Esophagus muscularis mucosa (tissue), 4 donors: ENCODE results near the gene GALE. TPM values are rescaled to one million over a fixed set of nuclear protein-coding genes. Genes with fewer than 3 reads are reported as not detected.
A peak's percentile ranks its signal among the peaks of the same experiment; 100 is the strongest.

Source experiments
- DNase-seq: peaks from one replicate; pipeline ENCODE4 v3.0.0-alpha.2; 2017; ENCODE audit errors: extremely low spot score
- H3K27ac ChIP-seq, 4 donors: fragments of 200-600 bp; sonication (generic); replicated peaks in 1 of 4; 1 replicate in 3 of 4; 2 replicates in 1 of 4; pipeline ENCODE4 v1.5.1; 2016 to 2019; ENCODE audit warnings: mild to moderate bottlenecking in 1 of 4
- H3K27me3 ChIP-seq, 4 donors: fragments of 200-600 bp; sonication (generic); one replicate each; pipeline versions ENCODE4 v1.5.1 to v1.6.0; 2016 to 2019
- H3K36me3 ChIP-seq, 4 donors: fragments of 200-600 bp; sonication (generic); one replicate each; pipeline ENCODE4 v1.5.1; 2016 to 2019
- H3K4me1 ChIP-seq, 4 donors: fragments of 200-600 bp; sonication (generic); one replicate each; pipeline ENCODE4 v1.5.1; 2016 to 2019
- H3K4me3 ChIP-seq, 4 donors: fragments of 200-600 bp; sonication (generic); 1 replicate in 2 of 4; 2 replicates in 2 of 4; pipeline ENCODE4 v1.5.1; 2016 to 2019; ENCODE audit warnings: mild to moderate bottlenecking in 4 of 4, moderate library complexity in 1 of 4
- H3K9me3 ChIP-seq, 4 donors: fragments of 200-600 bp; sonication (generic); 1 replicate in 3 of 4; 2 replicates in 1 of 4; pipeline ENCODE4 v1.5.1; 2016 to 2019
- CTCF ChIP-seq, 3 experiments: fragments of 200-600 bp in 2 of 3; fragments of 450-650 bp in 1 of 3; sonication (generic) in 2 of 3; IDR thresholded peaks; one replicate each; pipeline ENCODE4 v1.5.1; 2017 to 2019; ENCODE audit warnings: antibody characterized with exemption in 3 of 3, mild to moderate bottlenecking in 2 of 3, moderate library complexity in 1 of 3
- EP300 ChIP-seq: sonication (generic); formaldehyde crosslinking; IDR thresholded peaks from one replicate; pipeline ENCODE4 v1.6.1; 2017; ENCODE audit warnings: antibody characterized with exemption
- POLR2A ChIP-seq: fragments of 450-650 bp; IDR thresholded peaks from one replicate; pipeline ENCODE4 v1.6.1; 2017; ENCODE audit warnings: antibody characterized with exemption, moderate library complexity, mild to moderate bottlenecking, low read depth
- POLR2AphosphoS5 ChIP-seq, 2 donors: sonication (generic); formaldehyde crosslinking; IDR thresholded peaks; one replicate each; pipeline ENCODE4 v1.6.1; 2017; ENCODE audit warnings: antibody characterized with exemption in 2 of 2
- WGBS: methylation state at CpG from one replicate; pipeline ENCODE4 v1.1.5; 2018; 5-methylcytosine and 5-hydroxymethylcytosine counted together
- intact Hi-C: fragments of 100-400 bp; cut with DNase I; formaldehyde crosslinking; loops from one replicate; pipeline ENCODE4 v1.15.1; 2023
- total RNA-seq, 4 donors: library from RNA; depleted of rRNA; stranded (reverse); fragments of >200 nt; gene quantifications; one replicate each; pipeline versions ENCODE4 v1.1.0 to v1.2.1, GENCODE V29; 2016

GALE gene
- total RNA-seq, 4 donors from 2014 or later, result 7.1 to 13.6 (median 12.8) TPM

GRCh38 chr1:23799570-23800399, 769 bp downstream of the GALE start:
- H3K4me1 ChIP-seq, result peaks cover 21 to 37% (median 26%) of the 10 kb centered on the region in 4 donors
- no peak for DNase-seq
- H3K4me3 ChIP-seq, result peak overlapping the region; percentile 78 to 98 (median 92)
- 2% methylated on average over 16 of the region's 48 CpGs for WGBS
- H3K9me3 ChIP-seq, result no peaks in the 10 kb centered on the region
- no peaks in the 10 kb centered on the region for H3K27me3 ChIP-seq
- H3K36me3 ChIP-seq, result peaks cover 0 to 54% (median 45%) of the 10 kb centered on the region in 4 donors
- peak overlapping the region; percentile 91 to 98 (median 95) for H3K27ac ChIP-seq
- intact Hi-C loops, result no loop called here
- TF ChIP-seq EP300, result no peak
- no peak for TF ChIP-seq POLR2A
- TF ChIP-seq CTCF (IDR thresholded peaks at IDR 0.05), result no peak
- peak; percentile 76 to 80 for TF ChIP-seq POLR2AphosphoS5 (IDR thresholded peaks at IDR 0.05)

- no peak for TF ChIP-seq POLR2A
- no peak for TF ChIP-seq CTCF (IDR thresholded peaks at IDR 0.05)
- no peak for TF ChIP-seq POLR2AphosphoS5 (IDR thresholded peaks at IDR 0.05)
- TF ChIP-seq EP300, result no peak
- H3K4me3 ChIP-seq, result peak overlapping the region; percentile 78 to 98 (median 92)
- DNase-seq, result no peak
- H3K4me1 ChIP-seq, result peaks cover 21 to 39% (median 29%) of the 10 kb centered on the region in 4 donors
- intact Hi-C loops, result no loop called here
- peak overlapping the region; percentile 49 to 96 (median 92) for H3K27ac ChIP-seq
- no peaks in the 10 kb centered on the region for H3K9me3 ChIP-seq
- 74% methylated on average over 4 of the region's 7 CpGs for WGBS
- no peaks in the 10 kb centered on the region for H3K27me3 ChIP-seq
- H3K36me3 ChIP-seq, result peaks cover 0 to 58% (median 48%) of the 10 kb centered on the region in 4 donors
Measured at GRCh38 chr1:23799255-23799569, 1.3 kb downstream of the GALE start.

GRCh38 chr1:23798662-23799142, 1.9 kb downstream of the GALE start:
- Histone ChIP-seq H3K9me3 (no peaks in the 10 kb centered on the region), H3K4me1 (peaks cover 23 to 44% (median 33%) of the 10 kb centered on the region in 4 donors), H3K4me3 (peak overlapping the region in 1 of 4 donors; percentile 95), H3K27me3 (no peaks in the 10 kb centered on the region), H3K36me3 (peaks cover 4 to 58% (median 49%) of the 10 kb centered on the region in 4 donors), H3K27ac (peak overlapping the region in 3 of 4 donors; percentile 49 to 96 (median 94))
- 81% methylated on average over 12 of the region's 12 CpGs for WGBS
- intact Hi-C loops, result no loop called here
- TF ChIP-seq POLR2AphosphoS5 (IDR thresholded peaks at IDR 0.05), result no peak
- TF ChIP-seq CTCF (IDR thresholded peaks at IDR 0.05), result no peak
- TF ChIP-seq POLR2A, result no peak
- no peak for TF ChIP-seq EP300
- DNase-seq, result no peak

GRCh38 chr1:23797478-23798448, 2.8 kb downstream of the GALE start:
- TF ChIP-seq POLR2A, result no peak
- no peak for TF ChIP-seq CTCF (IDR thresholded peaks at IDR 0.05)
- no peak for TF ChIP-seq POLR2AphosphoS5 (IDR thresholded peaks at IDR 0.05)
- no peak for TF ChIP-seq EP300
- intact Hi-C loops, result no loop called here
- 87% methylated on average over 20 of the region's 20 CpGs for whole genome bisulfite sequencing
- Histone ChIP-seq H3K4me3 (no peak overlapping the region), H3K4me1 (peaks cover 32 to 54% (median 42%) of the 10 kb centered on the region in 4 donors), H3K27me3 (no peaks in the 10 kb centered on the region), H3K36me3 (peaks cover 5 to 57% (median 54%) of the 10 kb centered on the region in 4 donors), H3K27ac (no peak overlapping the region), H3K9me3 (no peaks in the 10 kb centered on the region)
- no peak for DNase-seq
